NCI-H226 (cell line): ENCODE data around the gene SNAPC5.
"Not testable (repeated sequence)": the region's sequence is repeated elsewhere in the genome, so short reads cannot be mapped to it uniquely, and the experiment has no call there.

Source experiments
- DNase-seq: peaks from one replicate; pipeline ENCODE4 v3.0.0-alpha.2; 2015

SNAPC5 gene

GRCh38 chr15:66497502-66498455 is at the start of gene SNAPC5:
Gene SNAPC5 (minus strand): TSS chr15:66497762. CDS start chr15:66497731, 31 bp downstream.
- DNase-seq = peak; percentile 96

DNA sequence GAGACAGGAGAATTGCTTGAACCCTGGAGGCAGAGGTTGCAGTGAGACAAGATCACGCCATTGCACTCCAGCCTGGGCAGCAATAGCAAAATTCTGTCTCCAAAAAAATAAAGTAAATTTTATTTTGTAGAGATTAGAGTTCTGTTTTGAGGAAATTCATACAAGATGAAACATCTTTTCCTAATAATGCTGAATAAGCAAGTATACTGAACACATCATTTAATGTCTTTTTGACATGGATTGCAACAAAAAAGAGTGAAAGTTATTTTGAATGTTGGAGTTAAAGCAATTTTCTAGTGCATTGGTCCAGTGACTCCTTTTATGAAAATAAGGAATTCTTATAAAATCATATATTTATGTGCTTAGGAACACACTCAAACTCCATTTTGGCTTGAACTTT is 47.7 kb upstream of the SNAPC5 start:
- DNase-seq = no peak

DNA sequence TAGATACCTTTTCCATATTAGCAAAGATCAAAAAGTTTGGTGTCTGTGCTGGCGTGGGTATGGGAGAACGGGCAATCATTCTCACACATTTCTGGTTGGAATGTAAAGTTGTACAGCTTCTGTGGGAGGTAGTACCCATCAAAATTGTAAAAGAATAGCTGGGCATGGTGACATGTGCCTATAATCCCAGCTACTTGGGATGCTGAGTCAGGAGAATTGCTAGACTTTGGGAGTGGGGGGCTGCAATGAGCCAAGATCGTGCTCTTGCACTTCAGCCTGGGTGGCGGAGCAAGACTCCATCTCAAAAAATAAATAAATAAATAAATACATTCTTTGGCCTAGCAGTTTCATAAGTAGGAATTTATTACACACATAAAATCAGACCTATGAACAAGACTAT is 45.3 kb upstream of the SNAPC5 start:
- no peak for DNase-seq

- peak; percentile 9 for DNase-seq
These were observed 37.5 kb upstream of the SNAPC5 start for GRCh38 chr15:66535056-66535455.

- DNase-seq = no peak
These were observed 27.3 kb upstream of the SNAPC5 start for GRCh38 chr15:66524838-66525237.

DNA sequence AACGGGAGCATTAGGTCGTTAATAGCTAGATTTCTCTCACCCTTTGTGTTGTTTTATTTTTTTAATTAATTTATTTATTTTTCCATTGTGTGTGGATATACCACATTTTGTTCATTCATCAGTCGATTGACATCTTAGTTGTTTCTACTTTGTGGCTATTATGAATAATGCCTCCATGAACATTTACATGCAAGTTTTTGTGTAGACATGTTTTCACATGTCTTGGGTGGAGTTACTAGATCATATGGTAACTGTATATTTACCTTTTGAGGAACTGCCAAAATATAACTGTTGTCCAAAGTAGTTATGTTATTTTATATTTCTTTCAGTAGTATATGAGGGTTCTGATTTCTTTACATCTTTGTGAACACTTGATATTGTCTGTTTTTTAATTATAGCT is 26.4 kb upstream of the SNAPC5 start:
- no peak for DNase-seq

DNA sequence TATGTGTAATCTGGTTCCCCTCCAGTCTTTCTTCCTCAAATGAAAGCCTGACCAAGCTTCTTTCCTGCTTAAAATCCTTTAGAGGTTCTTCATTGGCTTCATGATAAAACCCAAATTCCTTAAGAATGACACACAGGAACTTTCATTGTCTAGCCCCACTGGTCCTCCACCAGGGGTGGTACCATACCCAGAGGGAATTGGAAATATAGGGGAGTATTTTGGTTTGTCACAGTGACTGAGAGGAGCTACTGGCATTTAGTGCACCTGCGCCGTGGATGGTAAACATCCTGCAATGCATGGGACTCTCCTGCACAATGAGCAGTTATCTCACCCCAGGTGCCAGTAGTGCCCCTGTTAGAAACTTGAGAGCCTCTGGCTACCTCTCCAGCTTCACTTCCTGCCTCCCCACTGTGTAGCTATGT is 18.4 kb upstream of the SNAPC5 start:
- peak; percentile 67 for DNase-seq

- DNase-seq = no peak
These were observed 17.0 kb upstream of the SNAPC5 start for GRCh38 chr15:66514586-66514985.

GRCh38 chr15:66508293-66508883 is 10.8 kb upstream of the SNAPC5 start:
- DNase-seq = no peak

- DNase-seq = no peak
These were observed 8.3 kb upstream of the SNAPC5 start for GRCh38 chr15:66505818-66506217.

- DNase-seq = no peak
These were observed 7.9 kb upstream of the SNAPC5 start for GRCh38 chr15:66505430-66505811.

- DNase-seq = peak; percentile 89
These were observed 7.2 kb upstream of the SNAPC5 start, which contains the start of the genes RPL4 and ZWILCH for GRCh38 chr15:66504563-66505429. Gene RPL4 (minus strand): TSS chr15:66504855. CDS start chr15:66504790, 65 bp downstream. Gene ZWILCH (plus strand): TSS chr15:66505326. CDS start chr15:66505339, 13 bp downstream.

DNA sequence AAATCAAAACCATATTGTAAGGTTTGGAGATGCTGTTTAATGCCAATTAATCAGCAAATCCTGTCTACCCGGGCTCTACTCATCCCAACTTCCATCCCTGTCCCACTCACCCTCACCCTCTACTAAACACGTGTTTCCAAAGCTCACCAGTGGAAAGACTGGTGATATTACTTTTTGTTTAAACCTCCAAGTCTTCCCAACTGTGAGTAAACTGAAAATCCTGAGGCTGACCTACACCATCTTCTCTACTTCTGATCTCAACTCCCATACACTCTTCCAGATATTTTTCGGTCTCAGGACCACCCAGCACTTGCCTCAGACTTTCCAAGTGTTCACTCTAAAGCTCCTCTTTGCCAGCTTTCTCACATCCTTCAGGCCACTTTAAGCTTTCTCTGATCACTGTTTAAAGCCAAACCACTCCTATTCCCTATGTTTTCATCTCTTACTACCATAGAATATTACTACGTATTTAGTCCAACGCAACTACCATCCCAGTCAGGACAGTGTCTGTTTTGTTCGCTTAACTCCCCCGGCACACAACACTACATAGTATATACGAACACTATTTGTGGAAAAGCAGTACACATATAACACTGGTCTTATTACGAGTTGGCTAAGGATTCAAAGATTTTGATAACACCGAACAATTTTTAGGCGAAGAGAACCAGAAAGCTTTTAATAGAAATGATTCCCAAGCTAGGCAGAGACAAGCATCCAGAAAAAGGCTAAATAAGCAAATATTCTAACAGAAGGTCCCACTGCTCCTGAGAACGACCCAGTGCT is 6.4 kb upstream of the SNAPC5 start:
- DNase-seq = no peak

- DNase-seq = not testable (repeated sequence)
These were observed 5.6 kb upstream of the SNAPC5 start for GRCh38 chr15:66503041-66503648.

DNA sequence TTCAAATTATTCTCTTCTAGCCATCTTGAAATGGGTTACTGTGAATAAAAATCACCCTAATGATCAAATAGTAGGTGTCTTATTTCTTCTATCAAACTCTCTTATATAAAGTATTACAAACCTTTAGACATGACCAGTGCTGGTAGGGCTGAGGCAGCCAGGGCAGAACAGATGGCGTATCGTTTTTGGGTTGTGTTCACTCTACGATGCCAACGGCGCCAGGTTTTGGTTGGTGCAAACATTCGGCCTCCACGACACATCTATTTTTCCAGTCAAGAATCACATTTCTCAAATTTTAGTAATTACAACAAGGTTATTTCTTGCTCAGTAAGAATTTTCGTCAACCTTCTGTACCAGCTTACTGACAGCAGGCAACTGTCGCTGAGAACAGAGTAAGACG is 4.9 kb upstream of the SNAPC5 start:
- DNase-seq = no peak

DNA sequence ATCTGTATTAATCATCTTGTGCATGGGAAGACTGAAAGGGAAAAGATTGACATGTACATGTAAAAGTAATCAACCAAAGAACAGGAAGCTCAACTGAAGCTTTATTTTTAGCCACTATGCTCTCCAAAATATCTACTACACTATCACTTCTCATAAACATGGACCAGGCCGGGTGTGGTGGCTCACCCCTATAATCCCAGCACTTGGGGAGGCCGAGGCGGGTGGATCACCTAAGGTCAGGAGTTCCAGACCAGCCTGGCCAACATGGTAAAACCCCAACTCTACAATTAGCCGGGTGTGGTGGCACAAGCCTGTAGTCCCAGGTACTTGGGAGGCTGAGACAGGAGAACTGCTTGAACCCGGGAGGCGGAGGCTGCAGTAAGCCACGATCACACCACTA is 2.8 kb upstream of the SNAPC5 start:
- DNase-seq = not testable (repeated sequence)

GRCh38 chr15:66498501-66499386 is 1.2 kb upstream of the SNAPC5 start:
- no peak for DNase-seq

GRCh38 chr15:66496951-66497501 is 536 bp downstream of the SNAPC5 start:
- DNase-seq = no peak

DNA sequence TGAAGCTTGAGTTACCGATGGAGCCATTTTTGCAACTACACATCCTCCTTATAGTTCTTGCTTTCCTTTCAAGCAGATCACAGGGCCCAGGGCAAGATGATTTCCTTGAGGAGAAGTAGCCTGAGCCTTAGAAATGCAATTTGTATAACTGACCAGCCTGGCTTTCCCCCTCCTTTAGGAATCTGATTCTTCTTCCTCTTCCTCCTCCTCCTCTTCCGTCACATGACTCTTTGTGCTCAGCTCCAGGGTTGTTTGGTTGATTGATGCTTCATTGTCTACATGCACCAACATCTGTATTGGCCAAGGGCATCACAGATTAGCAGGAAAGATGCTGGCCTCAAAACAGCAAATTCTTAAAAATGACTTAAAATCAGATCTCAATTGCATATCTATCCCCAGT is 3.3 kb downstream of the SNAPC5 start:
- no peak for DNase-seq

DNA sequence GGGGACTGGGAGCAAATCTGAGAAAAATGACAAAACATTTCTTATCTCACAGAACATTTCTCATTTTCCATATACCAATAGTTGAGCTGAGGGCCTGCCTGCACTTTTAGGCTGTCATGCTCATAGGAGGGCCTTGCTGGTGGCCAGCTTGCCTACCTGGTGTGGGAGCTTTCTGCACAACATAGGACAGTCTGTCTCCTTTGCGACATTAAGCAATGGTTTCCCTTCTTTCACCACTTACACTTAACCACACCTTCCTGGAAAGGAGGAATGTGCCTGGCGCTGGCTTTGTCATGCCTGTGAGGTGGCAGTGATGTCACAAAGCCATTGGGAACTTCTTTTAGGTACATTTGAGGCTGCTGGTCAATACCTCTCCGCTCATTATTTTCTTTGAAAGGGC is 5.7 kb downstream of the SNAPC5 start:
- DNase-seq = no peak
